T follicular helper cell (primary cell): ENCODE results near the gene CDC42BPB.
"Not testable (repeated sequence)": the region's sequence is repeated elsewhere in the genome, so short reads cannot be mapped to it uniquely, and the experiment has no call there.

Experiments used
- DNase-seq: peaks from one replicate; pipeline ENCODE4 v3.0.0-alpha.2; 2020; ENCODE audit warnings: low read depth

Gene CDC42BPB

GRCh38 chr14:103045371-103045869, 11.9 kb downstream of the CDC42BPB start:
- no peak for DNase-seq

GRCh38 chr14:103043257-103044015, 13.9 kb downstream of the CDC42BPB start:
- no peak for DNase-seq

- DNase-seq: no peak
Measured at GRCh38 chr14:103041464-103041863, 15.9 kb downstream of the CDC42BPB start.

GRCh38 chr14:103033681-103034096, 23.7 kb downstream of the CDC42BPB start:
- no peak for DNase-seq

GRCh38 chr14:103031956-103032355, 25.4 kb downstream of the CDC42BPB start:
- no peak for DNase-seq

GRCh38 chr14:103031566-103031911, 25.8 kb downstream of the CDC42BPB start:
- DNase-seq: no peak

- DNase-seq: no peak
Measured at GRCh38 chr14:103030741-103031565, 26.4 kb downstream of the CDC42BPB start.

GRCh38 chr14:103029936-103030335, 27.4 kb downstream of the CDC42BPB start:
- DNase-seq: no peak

GRCh38 chr14:103028772-103029171, 28.6 kb downstream of the CDC42BPB start:
- DNase-seq: no peak

GRCh38 chr14:103028161-103028767, 29.1 kb downstream of the CDC42BPB start:
- DNase-seq: no peak

GRCh38 chr14:103027451-103027850, 29.9 kb downstream of the CDC42BPB start:
- no peak for DNase-seq

GRCh38 chr14:103026988-103027387, 30.4 kb downstream of the CDC42BPB start:
- no peak for DNase-seq

GRCh38 chr14:103026196-103026595, 31.2 kb downstream of the CDC42BPB start:
- DNase-seq: not testable (repeated sequence)

- no peak for DNase-seq
Measured at GRCh38 chr14:103023881-103024473, 33.4 kb downstream of the CDC42BPB start.

GRCh38 chr14:103022685-103023044, 34.7 kb downstream of the CDC42BPB start:
- no peak for DNase-seq

- DNase-seq: no peak
Measured at GRCh38 chr14:103022002-103022684, 35.2 kb downstream of the CDC42BPB start.

GRCh38 chr14:103021684-103022001, 35.7 kb downstream of the CDC42BPB start:
- no peak for DNase-seq

- no peak for DNase-seq
Measured at GRCh38 chr14:103020271-103021170, 36.8 kb downstream of the CDC42BPB start.

GRCh38 chr14:103019826-103020225, 37.5 kb downstream of the CDC42BPB start:
- no peak for DNase-seq

- no peak for DNase-seq
Measured at GRCh38 chr14:103019236-103019635, 38.1 kb downstream of the CDC42BPB start.

- DNase-seq: no peak
Measured at GRCh38 chr14:103016594-103016993, 40.8 kb downstream of the CDC42BPB start.
